ENCODE results near the gene TMEM82.
"Not testable (repeated sequence)": the region's sequence is repeated elsewhere in the genome, so short reads cannot be mapped to it uniquely, and the experiment has no call there.

Gene TMEM82

GRCh38 chr1:15742339-15742801 is at the start of gene TMEM82:
Gene TMEM82, plus strand, starts transcription at chr1:15742499. Its CDS starts 61 bp downstream, at chr1:15742560.
- H3K36me3 ChIP-seq (ENCODE audit: insufficient read depth, low read length) = no peaks in the 10 kb centered on the region
- no peaks in the 10 kb centered on the region for H3K27me3 ChIP-seq (ENCODE audit: insufficient read depth, low read length)
- H3K4me1 ChIP-seq (ENCODE audit: insufficient read depth, low read length) = peaks cover 7% of the 10 kb centered on the region
- H3K4me3 ChIP-seq (ENCODE audit: low read length) = no peak within 1 kb of the TSS
- no peaks in the 10 kb centered on the region for H3K9me3 ChIP-seq (ENCODE audit: low read length)
- H2AFZ ChIP-seq (ENCODE audit: low read depth, low read length) = no peak within 1 kb of the TSS

- H3K4me3 ChIP-seq (ENCODE audit: low read length) = no peak overlapping the region
- H3K9me3 ChIP-seq (ENCODE audit: low read length) = peaks cover 8% of the 10 kb centered on the region
- H3K36me3 ChIP-seq (ENCODE audit: insufficient read depth, low read length) = peaks cover 10% of the 10 kb centered on the region
These were observed 48.9 kb upstream of the TMEM82 start for GRCh38 chr1:15693371-15693770.

GRCh38 chr1:15696956-15697521 is 45.3 kb upstream of the TMEM82 start:
- Histone ChIP-seq H3K9me3 (ENCODE audit: low read length) (no peaks in the 10 kb centered on the region), H3K4me1 (ENCODE audit: insufficient read depth, low read length) (no peaks in the 10 kb centered on the region), H3K36me3 (ENCODE audit: insufficient read depth, low read length) (peaks cover 3% of the 10 kb centered on the region), H3K4me3 (ENCODE audit: low read length) (no peak overlapping the region), H2AFZ (ENCODE audit: low read depth, low read length) (no peak overlapping the region), H3K27me3 (ENCODE audit: insufficient read depth, low read length) (no peaks in the 10 kb centered on the region)

More at GRCh38 chr1:15693371-15693770, 48.9 kb upstream of the TMEM82 start:
- no peaks in the 10 kb centered on the region for H3K27me3 ChIP-seq (ENCODE audit: insufficient read depth, low read length)
- H3K4me1 ChIP-seq (ENCODE audit: insufficient read depth, low read length) = no peaks in the 10 kb centered on the region
- no peak overlapping the region for H2AFZ ChIP-seq (ENCODE audit: low read depth, low read length)

GRCh38 chr1:15698201-15698600 is 44.1 kb upstream of the TMEM82 start:
- Histone ChIP-seq H3K27me3 (ENCODE audit: insufficient read depth, low read length) (no peaks in the 10 kb centered on the region), H3K36me3 (ENCODE audit: insufficient read depth, low read length) (peaks cover 3% of the 10 kb centered on the region), H2AFZ (ENCODE audit: low read depth, low read length) (no peak overlapping the region), H3K9me3 (ENCODE audit: low read length) (no peaks in the 10 kb centered on the region), H3K4me3 (ENCODE audit: low read length) (no peak overlapping the region), H3K4me1 (ENCODE audit: insufficient read depth, low read length) (peaks cover 1% of the 10 kb centered on the region)

GRCh38 chr1:15699321-15699720 is 43.0 kb upstream of the TMEM82 start:
- not testable (repeated sequence) for H3K4me3 ChIP-seq (ENCODE audit: low read length); H3K27me3 ChIP-seq (ENCODE audit: insufficient read depth, low read length); H3K9me3 ChIP-seq (ENCODE audit: low read length); H3K4me1 ChIP-seq (ENCODE audit: insufficient read depth, low read length); H2AFZ ChIP-seq (ENCODE audit: low read depth, low read length); H3K36me3 ChIP-seq (ENCODE audit: insufficient read depth, low read length)

- Histone ChIP-seq H3K9me3 (ENCODE audit: low read length) (no peaks in the 10 kb centered on the region), H2AFZ (ENCODE audit: low read depth, low read length) (no peak overlapping the region), H3K4me1 (ENCODE audit: insufficient read depth, low read length) (peaks cover 7% of the 10 kb centered on the region), H3K4me3 (ENCODE audit: low read length) (no peak overlapping the region), H3K27me3 (ENCODE audit: insufficient read depth, low read length) (no peaks in the 10 kb centered on the region), H3K36me3 (ENCODE audit: insufficient read depth, low read length) (peaks cover 11% of the 10 kb centered on the region)
These were observed 41.8 kb upstream of the TMEM82 start for GRCh38 chr1:15700508-15700907.

- Histone ChIP-seq H3K4me1 (ENCODE audit: insufficient read depth, low read length) (peaks cover 7% of the 10 kb centered on the region), H3K27me3 (ENCODE audit: insufficient read depth, low read length) (no peaks in the 10 kb centered on the region), H3K36me3 (ENCODE audit: insufficient read depth, low read length) (peaks cover 11% of the 10 kb centered on the region), H3K4me3 (ENCODE audit: low read length) (no peak overlapping the region), H2AFZ (ENCODE audit: low read depth, low read length) (no peak overlapping the region), H3K9me3 (ENCODE audit: low read length) (no peaks in the 10 kb centered on the region)
These were observed 40.5 kb upstream of the TMEM82 start for GRCh38 chr1:15701784-15702183.

GRCh38 chr1:15702722-15703550 is 39.4 kb upstream of the TMEM82 start:
- Histone ChIP-seq H3K27me3 (ENCODE audit: insufficient read depth, low read length) (no peaks in the 10 kb centered on the region), H3K9me3 (ENCODE audit: low read length) (no peaks in the 10 kb centered on the region), H3K4me3 (ENCODE audit: low read length) (no peak overlapping the region), H2AFZ (ENCODE audit: low read depth, low read length) (no peak overlapping the region), H3K36me3 (ENCODE audit: insufficient read depth, low read length) (peaks cover 11% of the 10 kb centered on the region), H3K4me1 (ENCODE audit: insufficient read depth, low read length) (peaks cover 7% of the 10 kb centered on the region)

GRCh38 chr1:15703562-15703961 is 38.7 kb upstream of the TMEM82 start:
- H3K4me3 ChIP-seq (ENCODE audit: low read length) = no peak overlapping the region
- no peaks in the 10 kb centered on the region for H3K9me3 ChIP-seq (ENCODE audit: low read length)
- H2AFZ ChIP-seq (ENCODE audit: low read depth, low read length) = no peak overlapping the region
- no peaks in the 10 kb centered on the region for H3K27me3 ChIP-seq (ENCODE audit: insufficient read depth, low read length)
- H3K4me1 ChIP-seq (ENCODE audit: insufficient read depth, low read length) = peaks cover 7% of the 10 kb centered on the region
- peaks cover 11% of the 10 kb centered on the region for H3K36me3 ChIP-seq (ENCODE audit: insufficient read depth, low read length)

GRCh38 chr1:15704526-15705183 is 37.6 kb upstream of the TMEM82 start:
- Histone ChIP-seq H3K27me3 (ENCODE audit: insufficient read depth, low read length) (no peaks in the 10 kb centered on the region), H3K36me3 (ENCODE audit: insufficient read depth, low read length) (peaks cover 11% of the 10 kb centered on the region), H2AFZ (ENCODE audit: low read depth, low read length) (no peak overlapping the region), H3K4me3 (ENCODE audit: low read length) (no peak overlapping the region), H3K9me3 (ENCODE audit: low read length) (no peaks in the 10 kb centered on the region), H3K4me1 (ENCODE audit: insufficient read depth, low read length) (peaks cover 7% of the 10 kb centered on the region)

GRCh38 chr1:15705184-15705566 is 37.1 kb upstream of the TMEM82 start:
- H3K4me1 ChIP-seq (ENCODE audit: insufficient read depth, low read length) = peaks cover 7% of the 10 kb centered on the region
- H3K36me3 ChIP-seq (ENCODE audit: insufficient read depth, low read length) = peaks cover 11% of the 10 kb centered on the region
- no peak overlapping the region for H2AFZ ChIP-seq (ENCODE audit: low read depth, low read length)
- H3K9me3 ChIP-seq (ENCODE audit: low read length) = no peaks in the 10 kb centered on the region
- H3K27me3 ChIP-seq (ENCODE audit: insufficient read depth, low read length) = no peaks in the 10 kb centered on the region
- H3K4me3 ChIP-seq (ENCODE audit: low read length) = no peak overlapping the region

GRCh38 chr1:15706751-15707150 is 35.5 kb upstream of the TMEM82 start:
- Histone ChIP-seq H3K4me1 (ENCODE audit: insufficient read depth, low read length) (peaks cover 7% of the 10 kb centered on the region), H3K27me3 (ENCODE audit: insufficient read depth, low read length) (no peaks in the 10 kb centered on the region), H3K9me3 (ENCODE audit: low read length) (no peaks in the 10 kb centered on the region), H2AFZ (ENCODE audit: low read depth, low read length) (no peak overlapping the region), H3K4me3 (ENCODE audit: low read length) (no peak overlapping the region), H3K36me3 (ENCODE audit: insufficient read depth, low read length) (peaks cover 11% of the 10 kb centered on the region)

- Histone ChIP-seq H3K27me3 (ENCODE audit: insufficient read depth, low read length) (no peaks in the 10 kb centered on the region), H3K4me1 (ENCODE audit: insufficient read depth, low read length) (peaks cover 7% of the 10 kb centered on the region)
These were observed 34.9 kb upstream of the TMEM82 start for GRCh38 chr1:15707239-15707925.

More at GRCh38 chr1:15707239-15707925, 34.9 kb upstream of the TMEM82 start:
- H2AFZ ChIP-seq (ENCODE audit: low read depth, low read length) = no peak overlapping the region
- no peak overlapping the region for H3K4me3 ChIP-seq (ENCODE audit: low read length)
- peaks cover 11% of the 10 kb centered on the region for H3K36me3 ChIP-seq (ENCODE audit: insufficient read depth, low read length)
- no peaks in the 10 kb centered on the region for H3K9me3 ChIP-seq (ENCODE audit: low read length)
